ENCODE results near the gene PSMB3. TPM values are rescaled to one million over a fixed set of nuclear protein-coding genes. Genes with fewer than 3 reads are reported as not detected.

The PSMB3 gene
- total and polyA plus RNA-seq, 9 of the 15 experiments (the other 6 are each of a cell fraction or from before 2014, with no cell fraction given): 460 to 2,775 (median 574) TPM

DNA sequence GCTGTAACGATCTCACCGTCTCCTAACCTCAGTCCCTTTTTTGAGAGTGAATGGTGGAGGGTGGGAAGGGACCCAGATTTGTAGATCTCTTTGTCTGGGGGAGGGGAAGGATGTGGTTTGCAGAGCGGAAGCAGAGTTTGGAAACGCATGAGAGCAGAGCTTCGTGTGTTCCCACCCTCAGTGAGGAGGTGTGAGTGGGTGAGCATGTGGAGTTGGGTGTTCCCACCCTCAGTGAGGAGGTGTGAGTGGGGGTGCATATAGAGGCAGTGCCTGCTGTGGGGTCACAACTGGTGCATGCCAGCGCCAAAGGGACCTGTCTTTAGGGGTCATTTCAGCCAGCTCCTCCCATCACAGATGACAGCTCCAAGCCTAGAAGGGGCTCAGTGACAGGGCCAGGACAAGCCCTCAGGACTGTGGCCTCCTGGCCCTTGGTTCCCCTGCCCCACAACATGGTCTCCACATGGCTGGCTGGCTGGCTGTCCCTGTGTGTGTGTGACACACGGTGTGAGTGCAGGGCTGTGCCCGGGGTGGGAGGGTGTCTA lies 24.2 kb upstream of the PSMB3 start (continued):
- TF ChIP-seq, protein P1, sequence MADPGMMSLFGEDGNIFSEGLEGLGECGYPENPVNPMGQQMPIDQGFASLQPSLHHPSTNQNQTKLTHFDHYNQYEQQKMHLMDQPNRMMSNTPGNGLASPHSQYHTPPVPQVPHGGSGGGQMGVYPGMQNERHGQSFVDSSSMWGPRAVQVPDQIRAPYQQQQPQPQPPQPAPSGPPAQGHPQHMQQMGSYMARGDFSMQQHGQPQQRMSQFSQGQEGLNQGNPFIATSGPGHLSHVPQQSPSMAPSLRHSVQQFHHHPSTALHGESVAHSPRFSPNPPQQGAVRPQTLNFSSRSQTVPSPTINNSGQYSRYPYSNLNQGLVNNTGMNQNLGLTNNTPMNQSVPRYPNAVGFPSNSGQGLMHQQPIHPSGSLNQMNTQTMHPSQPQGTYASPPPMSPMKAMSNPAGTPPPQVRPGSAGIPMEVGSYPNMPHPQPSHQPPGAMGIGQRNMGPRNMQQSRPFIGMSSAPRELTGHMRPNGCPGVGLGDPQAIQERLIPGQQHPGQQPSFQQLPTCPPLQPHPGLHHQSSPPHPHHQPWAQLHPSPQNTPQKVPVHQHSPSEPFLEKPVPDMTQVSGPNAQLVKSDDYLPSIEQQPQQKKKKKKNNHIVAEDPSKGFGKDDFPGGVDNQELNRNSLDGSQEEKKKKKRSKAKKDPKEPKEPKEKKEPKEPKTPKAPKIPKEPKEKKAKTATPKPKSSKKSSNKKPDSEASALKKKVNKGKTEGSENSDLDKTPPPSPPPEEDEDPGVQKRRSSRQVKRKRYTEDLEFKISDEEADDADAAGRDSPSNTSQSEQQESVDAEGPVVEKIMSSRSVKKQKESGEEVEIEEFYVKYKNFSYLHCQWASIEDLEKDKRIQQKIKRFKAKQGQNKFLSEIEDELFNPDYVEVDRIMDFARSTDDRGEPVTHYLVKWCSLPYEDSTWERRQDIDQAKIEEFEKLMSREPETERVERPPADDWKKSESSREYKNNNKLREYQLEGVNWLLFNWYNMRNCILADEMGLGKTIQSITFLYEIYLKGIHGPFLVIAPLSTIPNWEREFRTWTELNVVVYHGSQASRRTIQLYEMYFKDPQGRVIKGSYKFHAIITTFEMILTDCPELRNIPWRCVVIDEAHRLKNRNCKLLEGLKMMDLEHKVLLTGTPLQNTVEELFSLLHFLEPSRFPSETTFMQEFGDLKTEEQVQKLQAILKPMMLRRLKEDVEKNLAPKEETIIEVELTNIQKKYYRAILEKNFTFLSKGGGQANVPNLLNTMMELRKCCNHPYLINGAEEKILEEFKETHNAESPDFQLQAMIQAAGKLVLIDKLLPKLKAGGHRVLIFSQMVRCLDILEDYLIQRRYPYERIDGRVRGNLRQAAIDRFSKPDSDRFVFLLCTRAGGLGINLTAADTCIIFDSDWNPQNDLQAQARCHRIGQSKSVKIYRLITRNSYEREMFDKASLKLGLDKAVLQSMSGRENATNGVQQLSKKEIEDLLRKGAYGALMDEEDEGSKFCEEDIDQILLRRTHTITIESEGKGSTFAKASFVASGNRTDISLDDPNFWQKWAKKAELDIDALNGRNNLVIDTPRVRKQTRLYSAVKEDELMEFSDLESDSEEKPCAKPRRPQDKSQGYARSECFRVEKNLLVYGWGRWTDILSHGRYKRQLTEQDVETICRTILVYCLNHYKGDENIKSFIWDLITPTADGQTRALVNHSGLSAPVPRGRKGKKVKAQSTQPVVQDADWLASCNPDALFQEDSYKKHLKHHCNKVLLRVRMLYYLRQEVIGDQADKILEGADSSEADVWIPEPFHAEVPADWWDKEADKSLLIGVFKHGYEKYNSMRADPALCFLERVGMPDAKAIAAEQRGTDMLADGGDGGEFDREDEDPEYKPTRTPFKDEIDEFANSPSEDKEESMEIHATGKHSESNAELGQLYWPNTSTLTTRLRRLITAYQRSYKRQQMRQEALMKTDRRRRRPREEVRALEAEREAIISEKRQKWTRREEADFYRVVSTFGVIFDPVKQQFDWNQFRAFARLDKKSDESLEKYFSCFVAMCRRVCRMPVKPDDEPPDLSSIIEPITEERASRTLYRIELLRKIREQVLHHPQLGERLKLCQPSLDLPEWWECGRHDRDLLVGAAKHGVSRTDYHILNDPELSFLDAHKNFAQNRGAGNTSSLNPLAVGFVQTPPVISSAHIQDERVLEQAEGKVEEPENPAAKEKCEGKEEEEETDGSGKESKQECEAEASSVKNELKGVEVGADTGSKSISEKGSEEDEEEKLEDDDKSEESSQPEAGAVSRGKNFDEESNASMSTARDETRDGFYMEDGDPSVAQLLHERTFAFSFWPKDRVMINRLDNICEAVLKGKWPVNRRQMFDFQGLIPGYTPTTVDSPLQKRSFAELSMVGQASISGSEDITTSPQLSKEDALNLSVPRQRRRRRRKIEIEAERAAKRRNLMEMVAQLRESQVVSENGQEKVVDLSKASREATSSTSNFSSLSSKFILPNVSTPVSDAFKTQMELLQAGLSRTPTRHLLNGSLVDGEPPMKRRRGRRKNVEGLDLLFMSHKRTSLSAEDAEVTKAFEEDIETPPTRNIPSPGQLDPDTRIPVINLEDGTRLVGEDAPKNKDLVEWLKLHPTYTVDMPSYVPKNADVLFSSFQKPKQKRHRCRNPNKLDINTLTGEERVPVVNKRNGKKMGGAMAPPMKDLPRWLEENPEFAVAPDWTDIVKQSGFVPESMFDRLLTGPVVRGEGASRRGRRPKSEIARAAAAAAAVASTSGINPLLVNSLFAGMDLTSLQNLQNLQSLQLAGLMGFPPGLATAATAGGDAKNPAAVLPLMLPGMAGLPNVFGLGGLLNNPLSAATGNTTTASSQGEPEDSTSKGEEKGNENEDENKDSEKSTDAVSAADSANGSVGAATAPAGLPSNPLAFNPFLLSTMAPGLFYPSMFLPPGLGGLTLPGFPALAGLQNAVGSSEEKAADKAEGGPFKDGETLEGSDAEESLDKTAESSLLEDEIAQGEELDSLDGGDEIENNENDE (IDR thresholded peaks at IDR 0.05; ENCODE audit: low read depth, low read length): no peak
- TF ChIP-seq SMARCC2 (IDR thresholded peaks at IDR 0.05; ENCODE audit: low read depth): no peak
- no peak for TF ChIP-seq HLTF (IDR thresholded peaks at IDR 0.05)
- TF ChIP-seq, protein P2, sequence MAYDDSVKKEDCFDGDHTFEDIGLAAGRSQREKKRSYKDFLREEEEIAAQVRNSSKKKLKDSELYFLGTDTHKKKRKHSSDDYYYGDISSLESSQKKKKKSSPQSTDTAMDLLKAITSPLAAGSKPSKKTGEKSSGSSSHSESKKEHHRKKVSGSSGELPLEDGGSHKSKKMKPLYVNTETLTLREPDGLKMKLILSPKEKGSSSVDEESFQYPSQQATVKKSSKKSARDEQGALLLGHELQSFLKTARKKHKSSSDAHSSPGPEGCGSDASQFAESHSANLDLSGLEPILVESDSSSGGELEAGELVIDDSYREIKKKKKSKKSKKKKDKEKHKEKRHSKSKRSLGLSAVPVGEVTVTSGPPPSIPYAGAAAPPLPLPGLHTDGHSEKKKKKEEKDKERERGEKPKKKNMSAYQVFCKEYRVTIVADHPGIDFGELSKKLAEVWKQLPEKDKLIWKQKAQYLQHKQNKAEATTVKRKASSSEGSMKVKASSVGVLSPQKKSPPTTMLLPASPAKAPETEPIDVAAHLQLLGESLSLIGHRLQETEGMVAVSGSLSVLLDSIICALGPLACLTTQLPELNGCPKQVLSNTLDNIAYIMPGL (CRISPR knock-in tag; IDR thresholded peaks at IDR 0.05): no peak
- no peak for TF ChIP-seq TFAM (CRISPR knock-in tag; conservative IDR thresholded peaks at IDR 0.05)
- TF ChIP-seq RUNX1 (IDR thresholded peaks at IDR 0.05; ENCODE audit: low read depth): no peak
- TF ChIP-seq ZKSCAN3 (CRISPR knock-in tag; IDR thresholded peaks at IDR 0.05): no peak

Data from K562 (cell line).